Measurements from ENCODE around the gene NOVA2. TPM values are rescaled to one million over a fixed set of nuclear protein-coding genes. Genes with fewer than 3 reads are reported as not detected.
"Not testable (repeated sequence)": the region's sequence is repeated elsewhere in the genome, so short reads cannot be mapped to it uniquely, and the experiment has no call there.

NOVA2 gene
- total RNA-seq, 1 donor from 2014 or later = 10.7 TPM

- Histone ChIP-seq H3K4me2 (ENCODE audit: low read length) (no peak overlapping the region), H3K4me1 (ENCODE audit: insufficient read depth, low read length) (peaks cover 9% of the 10 kb centered on the region), H3K27ac (ENCODE audit: low read depth, low read length) (no peak overlapping the region), H3K36me3 (ENCODE audit: insufficient read depth, low read length) (peaks cover 3% of the 10 kb centered on the region), H3K9me3 (ENCODE audit: insufficient read depth, low read depth, low read length) (no peaks in the 10 kb centered on the region), H3K9ac (ENCODE audit: low read length) (no peak overlapping the region), H2AFZ (ENCODE audit: low read depth, low read length) (no peak overlapping the region), H3K4me3 (ENCODE audit: insufficient read depth, low read depth, low read length) (no peak overlapping the region), H3K27me3 (ENCODE audit: insufficient read depth, low read length) (no peaks in the 10 kb centered on the region), H3K79me2 (ENCODE audit: insufficient read depth, low read length) (peaks cover 4% of the 10 kb centered on the region), H4K20me1 (ENCODE audit: insufficient read depth, low read length) (peaks cover 14% of the 10 kb centered on the region)
- Mint-ChIP-seq H3K9me3 (ENCODE audit: unreplicated experiment) (no peaks in the 10 kb centered on the region), H3K4me1 (ENCODE audit: low read depth, unreplicated experiment) (peaks cover 5% of the 10 kb centered on the region), H3K4me3 (ENCODE audit: unreplicated experiment) (no peak overlapping the region), H3K27me3 (ENCODE audit: low read depth, unreplicated experiment) (no peaks in the 10 kb centered on the region), H3K36me3 (ENCODE audit: low read depth, unreplicated experiment) (peaks cover 15% of the 10 kb centered on the region), H3K27ac (ENCODE audit: unreplicated experiment) (no peak overlapping the region)
- TF ChIP-seq CTCF (IDR thresholded peaks at IDR 0.05; ENCODE audit: insufficient read depth, low read depth, low read length) (no peak), EZH2 (IDR thresholded peaks at IDR 0.05; ENCODE audit: insufficient read depth, low read length) (no peak)
- FAIRE-seq (no peak), DNase-seq (ENCODE audit: low read depth) (no peak)
These were observed 76.3 kb downstream of the NOVA2 start for GRCh38 chr19:45897261-45897812.

GRCh38 chr19:45895983-45896599 lies 77.6 kb downstream of the NOVA2 start:
- H3K27ac ChIP-seq (ENCODE audit: low read depth, low read length); H3K27me3 ChIP-seq (ENCODE audit: insufficient read depth, low read length); H3K4me3 ChIP-seq (ENCODE audit: insufficient read depth, low read depth, low read length); H3K4me1 Mint-ChIP-seq (ENCODE audit: low read depth, unreplicated experiment); H3K4me2 ChIP-seq (ENCODE audit: low read length); FAIRE-seq; H3K4me1 ChIP-seq (ENCODE audit: insufficient read depth, low read length); H3K27me3 Mint-ChIP-seq (ENCODE audit: low read depth, unreplicated experiment); H3K9me3 ChIP-seq (ENCODE audit: insufficient read depth, low read depth, low read length); H3K27ac Mint-ChIP-seq (ENCODE audit: unreplicated experiment); H3K36me3 ChIP-seq (ENCODE audit: insufficient read depth, low read length); H2AFZ ChIP-seq (ENCODE audit: low read depth, low read length); DNase-seq (ENCODE audit: low read depth); H3K9me3 Mint-ChIP-seq (ENCODE audit: unreplicated experiment); H3K79me2 ChIP-seq (ENCODE audit: insufficient read depth, low read length); H3K9ac ChIP-seq (ENCODE audit: low read length); H3K4me3 Mint-ChIP-seq (ENCODE audit: unreplicated experiment): not testable (repeated sequence)
- H4K20me1 ChIP-seq (ENCODE audit: insufficient read depth, low read length) = peaks cover 14% of the 10 kb centered on the region
- peaks cover 18% of the 10 kb centered on the region for H3K36me3 Mint-ChIP-seq (ENCODE audit: low read depth, unreplicated experiment)

GRCh38 chr19:45895519-45895972 lies 78.1 kb downstream of the NOVA2 start:
- no peak overlapping the region for H3K4me3 Mint-ChIP-seq (ENCODE audit: unreplicated experiment)

More at GRCh38 chr19:45895519-45895972, 78.1 kb downstream of the NOVA2 start:
- Histone ChIP-seq H3K27me3 (ENCODE audit: insufficient read depth, low read length) (no peaks in the 10 kb centered on the region), H3K4me2 (ENCODE audit: low read length) (no peak overlapping the region), H3K27ac (ENCODE audit: low read depth, low read length) (no peak overlapping the region), H3K79me2 (ENCODE audit: insufficient read depth, low read length) (peaks cover 4% of the 10 kb centered on the region), H2AFZ (ENCODE audit: low read depth, low read length) (no peak overlapping the region), H3K4me1 (ENCODE audit: insufficient read depth, low read length) (no peaks in the 10 kb centered on the region), H3K36me3 (ENCODE audit: insufficient read depth, low read length) (peaks cover 3% of the 10 kb centered on the region), H4K20me1 (ENCODE audit: insufficient read depth, low read length) (peaks cover 8% of the 10 kb centered on the region), H3K9ac (ENCODE audit: low read length) (no peak overlapping the region), H3K4me3 (ENCODE audit: insufficient read depth, low read depth, low read length) (no peak overlapping the region), H3K9me3 (ENCODE audit: insufficient read depth, low read depth, low read length) (no peaks in the 10 kb centered on the region)
- FAIRE-seq (no peak), DNase-seq (ENCODE audit: low read depth) (no peak)
- Mint-ChIP-seq H3K36me3 (ENCODE audit: low read depth, unreplicated experiment) (peaks cover 13% of the 10 kb centered on the region), H3K27ac (ENCODE audit: unreplicated experiment) (no peak overlapping the region), H3K4me1 (ENCODE audit: low read depth, unreplicated experiment) (peaks cover under 1% of the 10 kb centered on the region), H3K27me3 (ENCODE audit: low read depth, unreplicated experiment) (no peaks in the 10 kb centered on the region), H3K9me3 (ENCODE audit: unreplicated experiment) (no peaks in the 10 kb centered on the region)
- TF ChIP-seq EZH2 (IDR thresholded peaks at IDR 0.05; ENCODE audit: insufficient read depth, low read length) = no peak
- no peak for TF ChIP-seq CTCF (IDR thresholded peaks at IDR 0.05; ENCODE audit: insufficient read depth, low read depth, low read length)

Measured in astrocyte (in vitro differentiated cells and primary cell).